Right hindlimb (tissue), 1 donor: ENCODE results near the gene WBP1.
"Not testable (repeated sequence)": the region's sequence is repeated elsewhere in the genome, so short reads cannot be mapped to it uniquely, and the experiment has no call there.

ENCODE experiments used
- DNase-seq: peaks from one replicate; pipeline ENCODE4 v3.0.0-alpha.2; 2018

Gene WBP1

GRCh38 chr2:74458132-74458937, at the start of gene WBP1:
Gene WBP1 (plus strand): TSS chr2:74458438. CDS start chr2:74458603, 165 bp downstream.
- peak; percentile 100 for DNase-seq

GRCh38 chr2:74413001-74413698, 45.1 kb upstream of the WBP1 start:
- peak; percentile 69 for DNase-seq

- DNase-seq = no peak
Measured at GRCh38 chr2:74414441-74414840, 43.8 kb upstream of the WBP1 start.

GRCh38 chr2:74414881-74415761, 43.1 kb upstream of the WBP1 start:
- peak; percentile 78 for DNase-seq

GRCh38 chr2:74415762-74416395, 42.4 kb upstream of the WBP1 start:
- DNase-seq = no peak

GRCh38 chr2:74416778-74417177, 41.5 kb upstream of the WBP1 start:
- no peak for DNase-seq

GRCh38 chr2:74417197-74417596, 41.0 kb upstream of the WBP1 start:
- DNase-seq = no peak

GRCh38 chr2:74417763-74418162, 40.5 kb upstream of the WBP1 start:
- no peak for DNase-seq

GRCh38 chr2:74418312-74418711, 39.9 kb upstream of the WBP1 start:
- DNase-seq = no peak

- no peak for DNase-seq
Measured at GRCh38 chr2:74419345-74419744, 38.9 kb upstream of the WBP1 start.

GRCh38 chr2:74420006-74420405, 38.2 kb upstream of the WBP1 start:
- DNase-seq = no peak

- not testable (repeated sequence) for DNase-seq
Measured at GRCh38 chr2:74420443-74421103, 37.7 kb upstream of the WBP1 start.

- peak; percentile 92 for DNase-seq
Measured at GRCh38 chr2:74421221-74421870, 36.9 kb upstream of the WBP1 start, which contains the start of the genes C2orf81 and WDR54. Gene C2orf81 (minus strand): TSS chr2:74421619. CDS start chr2:74421560, 59 bp downstream. Gene WDR54 (plus strand): TSS chr2:74421730. CDS start chr2:74422154, 424 bp downstream.

GRCh38 chr2:74423231-74424095, 34.8 kb upstream of the WBP1 start:
- no peak for DNase-seq

GRCh38 chr2:74424139-74424992, 33.9 kb upstream of the WBP1 start:
- no peak for DNase-seq

- DNase-seq = no peak
Measured at GRCh38 chr2:74424995-74425406, 33.2 kb upstream of the WBP1 start.

- no peak for DNase-seq
Measured at GRCh38 chr2:74425523-74425922, 32.7 kb upstream of the WBP1 start.

- DNase-seq = no peak
Measured at GRCh38 chr2:74426181-74426758, 32.0 kb upstream of the WBP1 start.

GRCh38 chr2:74427551-74427950, 30.7 kb upstream of the WBP1 start:
- DNase-seq = no peak
